HepG2 (cell line): ENCODE results near the gene ATP23. TPM values are rescaled to one million over a fixed set of nuclear protein-coding genes. Genes with fewer than 3 reads are reported as not detected.

Experiments used
- ATAC-seq: fragments of 200-7000 bp; cut with Tn5 transposase; 3 replicates; pipeline ENCODE4 v1.9.1; 2020; ENCODE audit warnings: mild to moderate bottlenecking, moderate library complexity
- BruUV-seq: library from RNA; stranded (reverse); fragments of 400-500 nt; replicated peaks from 2 replicates; lab custom pipeline; 2021; lab: Mats Ljungman, UMichigan
- CTCF ChIA-PET: fragments of 300-600 bp; formaldehyde crosslinking; extraction: SDS; loops from one replicate; lab custom pipeline; 2021; ENCODE audit warnings: low total read pairs, inconsistent platforms, low intra/inter-chr PET ratio; lab: Yijun Ruan, JAX
- POLR2A ChIA-PET: fragments of 350-600 bp; sonication (Branson Sonifier 250); formaldehyde crosslinking; loops from one replicate; lab custom pipeline; 2020; ENCODE audit warnings: antibody characterized with exemption, inconsistent platforms; lab: Yijun Ruan, JAX
- DNase-seq: peaks from one replicate; pipeline ENCODE4 v3.0.0-alpha.2; 2015; ENCODE audit warnings: low spot score
- FAIRE-seq: peaks from 3 replicates; lab custom pipeline; 2011; peaks lifted over from hg19 to GRCh38; lab: Jason Lieb, UNC
- H2AFZ ChIP-seq: one replicate; pipeline ENCODE4 v1.6.1; 2011; ENCODE audit warnings: low read length, inconsistent platforms
- H3K27ac ChIP-seq: fragments of 300-600 bp; 3 replicates; pipeline ENCODE4 v1.8.0; 2011; ENCODE audit warnings: mixed run types, mild to moderate bottlenecking, mixed read lengths, low read length, inconsistent platforms; ENCODE audit not compliant: insufficient read depth; ENCODE audit errors: extremely low read length
- H3K27me3 ChIP-seq, 2 experiments: fragments of 200-600 bp in 1 of 2; 2 replicates in 1 of 2; 3 replicates in 1 of 2; pipeline versions ENCODE4 v1.6.0 to v1.8.0; 2011; ENCODE audit warnings: low read length in 2 of 2, mild to moderate bottlenecking in 2 of 2, moderate library complexity in 2 of 2, inconsistent platforms in 1 of 2; ENCODE audit not compliant: insufficient read depth in 2 of 2, control insufficient read depth in 1 of 2
- H3K36me3 ChIP-seq, 2 experiments: fragments of 200-600 bp in 1 of 2; replicated peaks in 1 of 2; 2 replicates in 1 of 2; 3 replicates in 1 of 2; pipeline versions ENCODE4 v1.5.1 to v1.8.0; 2011; ENCODE audit warnings: low read length in 2 of 2, inconsistent platforms in 1 of 2; ENCODE audit not compliant: insufficient read depth in 2 of 2, control insufficient read depth in 1 of 2
- H3K4me1 ChIP-seq: 2 replicates; pipeline ENCODE4 v1.5.1; 2012; ENCODE audit warnings: low read length, inconsistent platforms; ENCODE audit not compliant: insufficient read depth
- H3K4me2 ChIP-seq: 2 replicates; pipeline ENCODE4 v1.6.0; 2011; ENCODE audit warnings: low read depth, low read length, inconsistent platforms
- H3K4me3 ChIP-seq, 3 experiments: fragments of 200-600 bp in 1 of 3; sonication (generic), shearing (Covaris generic) in 1 of 3; replicated peaks in 1 of 3; 2 replicates each; pipeline ENCODE4 v1.5.1; 2011 to 2016; ENCODE audit warnings: low read length in 3 of 3, inconsistent platforms in 2 of 3, low read depth in 2 of 3, mild to moderate bottlenecking in 2 of 3, control low read depth in 1 of 3, mixed read lengths in 1 of 3; ENCODE audit not compliant: insufficient read depth in 1 of 3
- H3K79me2 ChIP-seq: one replicate; pipeline ENCODE4 v1.6.1; 2011; ENCODE audit warnings: low read length, inconsistent platforms; ENCODE audit not compliant: insufficient read depth
- H3K9ac ChIP-seq: 2 replicates; pipeline ENCODE4 v1.6.0; 2011; ENCODE audit warnings: mild to moderate bottlenecking, low read depth, low read length, inconsistent platforms; ENCODE audit not compliant: insufficient read depth
- H3K9me3 ChIP-seq: 2 replicates; pipeline ENCODE4 v1.5.1; 2012; ENCODE audit warnings: mild to moderate bottlenecking, low read length
- H4K20me1 ChIP-seq: 2 replicates; pipeline ENCODE4 v1.6.0; 2011; ENCODE audit warnings: inconsistent platforms, mild to moderate bottlenecking, low read length, moderate library complexity; ENCODE audit not compliant: insufficient read depth
- ATF7 ChIP-seq, 2 experiments: fragments of 450-650 bp in 1 of 2; sonication (generic) in 1 of 2; formaldehyde crosslinking in 1 of 2; IDR thresholded peaks; 2 replicates each; pipeline versions ENCODE4 v1.4.0 to v1.6.1; 2016 to 2020; ENCODE audit warnings: antibody characterized with exemption in 1 of 2, mild to moderate bottlenecking in 1 of 2, missing genetic modification reagents in 1 of 2
- EZH2 ChIP-seq: conservative IDR thresholded peaks from 2 replicates; pipeline ENCODE4 v1.6.1; 2012; ENCODE audit warnings: mild to moderate bottlenecking, low read depth, low read length, moderate library complexity
- FOXJ3 ChIP-seq: sonication (generic); formaldehyde crosslinking; IDR thresholded peaks from 2 replicates; pipeline ENCODE4 v1.4.0; 2020; ENCODE audit warnings: missing genetic modification reagents, mild to moderate bottlenecking, borderline replicate concordance
- GATAD1 ChIP-seq: IDR thresholded peaks from 2 replicates; pipeline ENCODE4 v1.6.1; 2016; ENCODE audit warnings: missing genetic modification reagents, missing compliant biosample characterization
- MZF1 ChIP-seq: sonication (generic); formaldehyde crosslinking; IDR thresholded peaks from 2 replicates; pipeline ENCODE4 v1.8.1; 2023; ENCODE audit warnings: mild to moderate bottlenecking, missing genetic modification reagents, borderline replicate concordance
- NCOR1 ChIP-seq: fragments of 200-600 bp; sonication (generic); IDR thresholded peaks from 2 replicates; pipeline ENCODE4 v1.7.0; 2017; ENCODE audit warnings: antibody characterized with exemption, low read length, borderline replicate concordance
- PHF5A ChIP-seq: IDR thresholded peaks from one replicate; pipeline ENCODE4 v1.6.1; 2018; ENCODE audit warnings: low read depth, missing genetic modification reagents; ENCODE audit not compliant: unreplicated experiment
- RBM22 ChIP-seq: fragments of 200-400 bp; formaldehyde crosslinking; optimal IDR thresholded peaks from 2 replicates; pipeline ENCODE3; 2017; ENCODE audit warnings: mild to moderate bottlenecking, low read length, moderate library complexity
- SRY ChIP-seq: sonication (generic); formaldehyde crosslinking; IDR thresholded peaks from 2 replicates; pipeline ENCODE4 v1.8.0; 2022; ENCODE audit warnings: mild to moderate bottlenecking, missing genetic modification reagents
- STAG1 ChIP-seq: sonication (generic); formaldehyde crosslinking; IDR thresholded peaks from 2 replicates; pipeline ENCODE4 v1.4.0; 2020; ENCODE audit warnings: missing genetic modification reagents
- TARDBP ChIP-seq: sonication (generic); formaldehyde crosslinking; IDR thresholded peaks from 2 replicates; pipeline ENCODE4 v1.8.0; 2022; ENCODE audit warnings: mild to moderate bottlenecking, missing genetic modification reagents
- ZNF234 ChIP-seq: sonication (generic); formaldehyde crosslinking; conservative IDR thresholded peaks from 2 replicates; pipeline ENCODE4 v1.5.1; 2020; ENCODE audit warnings: mild to moderate bottlenecking, missing genetic modification reagents
- ZNF3 ChIP-seq: IDR thresholded peaks from 2 replicates; pipeline ENCODE4 v1.7.0; 2017; ENCODE audit warnings: inconsistent platforms
- ZNF383 ChIP-seq: sonication (generic); formaldehyde crosslinking; IDR thresholded peaks from 2 replicates; pipeline ENCODE4 v1.4.0; 2020; ENCODE audit warnings: missing genetic modification reagents, mild to moderate bottlenecking, borderline replicate concordance
- ZNF644 ChIP-seq: IDR thresholded peaks from 2 replicates; pipeline ENCODE4 v1.6.1; 2016; ENCODE audit warnings: low read depth
- ZNF746 ChIP-seq: sonication (generic); formaldehyde crosslinking; IDR thresholded peaks from 2 replicates; pipeline ENCODE4 v1.8.0; 2022; ENCODE audit warnings: mild to moderate bottlenecking, missing genetic modification reagents
- ZNF792 ChIP-seq: IDR thresholded peaks from 2 replicates; pipeline ENCODE4 v1.6.1; 2016
- WGBS: methylation state at CpG from one replicate; pipeline ENCODE4 v1.1.6; 2017; ENCODE audit warnings: low lambda C conversion rate; 5-methylcytosine and 5-hydroxymethylcytosine counted together
- in situ Hi-C: cut with HindIII; loops from 2 replicates; pipeline ENCODE4 v1.10.0; 2017; ENCODE audit warnings: low pct_unique_long_range_greater_than_20kb; ENCODE audit not compliant: extremely low pct_ligation_motif_present
- intact Hi-C: fragments of 100-400 bp; cut with micrococcal nuclease; formaldehyde crosslinking; loops from one replicate; pipeline ENCODE4 v1.10.0; 2022; ENCODE audit not compliant: unreplicated experiment
- polyA plus RNA-seq, 8 experiments: library from polyadenylated mRNA; depleted of rRNA in 3 of 8; stranded (reverse) in 7 of 8; unstranded in 1 of 8; fragments of >200 nt; fragmentation: Illumina TruSeq in 4 of 8; extraction: Trizol in 4 of 8; gene quantifications; 2 replicates each; pipeline versions ENCODE4 v1.2.1 to v1.2.3, GENCODE V29; 2011 to 2016; ENCODE audit warnings: low read depth in 4 of 8, missing spikeins in 1 of 8, mixed read lengths in 1 of 8; ENCODE audit not compliant: insufficient read depth in 1 of 8
- total RNA-seq, 5 experiments: library from RNA; depleted of rRNA; stranded (reverse); fragments of >200 nt; fragmentation: Illumina TruSeq; extraction: Trizol; gene quantifications; 2 replicates each; pipeline ENCODE4 v1.2.3, GENCODE V29; 2016; ENCODE audit warnings: low read depth in 1 of 5
- TF ChIP-seq, protein P1 (sequence below): sonication (generic); formaldehyde crosslinking; IDR thresholded peaks from 2 replicates; pipeline ENCODE4 v1.4.0; 2020; ENCODE audit warnings: missing genetic modification reagents; ENCODE audit errors: not compliant biosample characterization
- TF ChIP-seq, protein P2 (sequence below): sonication (generic); formaldehyde crosslinking; IDR thresholded peaks from 2 replicates; pipeline ENCODE4 v1.4.0; 2020; ENCODE audit warnings: missing genetic modification reagents
- TF ChIP-seq, protein P3 (sequence below): sonication (generic); formaldehyde crosslinking; IDR thresholded peaks from 2 replicates; pipeline ENCODE4 v1.5.1; 2020; ENCODE audit warnings: mild to moderate bottlenecking, missing genetic modification reagents, borderline replicate concordance
- TF ChIP-seq, protein P4 (sequence below): IDR thresholded peaks from 2 replicates; pipeline ENCODE4 v1.6.1; 2016; ENCODE audit warnings: mild to moderate bottlenecking, missing biosample characterization, missing genetic modification reagents

Gene ATP23
- total and polyA plus RNA-seq, 2 of the 13 experiments (the other 11 are each of a cell fraction or from before 2014, with no cell fraction given): 12.1 to 14.7 TPM

DNA sequence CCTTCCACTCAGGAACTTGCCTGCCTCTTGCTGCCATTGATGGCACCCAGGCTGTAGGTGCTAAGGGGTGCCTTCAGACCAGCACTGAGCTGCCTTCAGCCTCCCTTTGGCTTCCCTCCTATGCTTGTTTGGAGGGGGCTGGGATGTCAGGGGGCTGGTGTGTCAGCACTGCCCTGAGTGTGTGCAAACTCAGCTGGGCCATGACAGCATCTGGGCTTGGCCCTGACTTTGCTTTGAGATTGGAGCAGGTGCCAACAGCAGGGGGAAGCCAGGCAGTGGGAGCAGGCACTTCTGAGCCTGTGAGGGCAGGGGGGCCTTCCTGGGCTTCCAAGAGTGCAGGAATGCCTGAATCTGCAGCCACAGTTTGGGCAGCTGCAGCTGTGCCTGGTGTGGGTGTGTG, 56.9 kb downstream of the ATP23 start (continued):
- TF ChIP-seq, protein P1, sequence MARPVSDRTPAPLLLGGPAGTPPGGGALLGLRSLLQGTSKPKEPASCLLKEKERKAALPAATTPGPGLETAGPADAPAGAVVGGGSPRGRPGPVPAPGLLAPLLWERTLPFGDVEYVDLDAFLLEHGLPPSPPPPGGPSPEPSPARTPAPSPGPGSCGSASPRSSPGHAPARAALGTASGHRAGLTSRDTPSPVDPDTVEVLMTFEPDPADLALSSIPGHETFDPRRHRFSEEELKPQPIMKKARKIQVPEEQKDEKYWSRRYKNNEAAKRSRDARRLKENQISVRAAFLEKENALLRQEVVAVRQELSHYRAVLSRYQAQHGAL (CRISPR knock-in tag): no peak
- TF ChIP-seq ZNF234 (CRISPR knock-in tag) (no peak), EZH2 (no peak), FOXJ3 (no peak), ZNF746 (CRISPR knock-in tag) (no peak), RBM22 (no peak)

DNA sequence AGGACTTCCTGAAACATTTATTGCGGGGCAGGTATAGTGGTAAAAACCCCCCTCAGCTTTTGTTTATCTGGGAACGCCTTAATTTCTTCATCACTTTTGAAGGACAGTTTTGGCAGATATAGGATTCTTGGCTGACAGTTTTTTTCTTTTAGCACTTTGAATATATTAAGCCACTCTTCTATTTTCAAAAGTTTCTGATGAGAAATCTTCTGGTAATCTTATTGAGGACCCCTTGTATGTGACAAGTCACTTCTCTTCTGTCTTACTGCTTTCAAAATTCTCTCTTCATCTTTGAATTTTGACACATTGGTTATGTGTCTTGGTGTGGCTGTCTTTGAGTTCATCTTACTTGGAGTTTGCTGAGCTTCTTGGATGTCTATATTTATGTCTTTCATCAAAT, 59.1 kb downstream of the ATP23 start:
- Histone ChIP-seq H3K27ac (no peak overlapping the region), H4K20me1 (no peaks in the 10 kb centered on the region)
- no peak for DNase-seq
- TF ChIP-seq TARDBP (CRISPR knock-in tag): no peak
- TF ChIP-seq NCOR1: no peak
- TF ChIP-seq ZNF644 (CRISPR knock-in tag): no peak
- TF ChIP-seq, protein P2, sequence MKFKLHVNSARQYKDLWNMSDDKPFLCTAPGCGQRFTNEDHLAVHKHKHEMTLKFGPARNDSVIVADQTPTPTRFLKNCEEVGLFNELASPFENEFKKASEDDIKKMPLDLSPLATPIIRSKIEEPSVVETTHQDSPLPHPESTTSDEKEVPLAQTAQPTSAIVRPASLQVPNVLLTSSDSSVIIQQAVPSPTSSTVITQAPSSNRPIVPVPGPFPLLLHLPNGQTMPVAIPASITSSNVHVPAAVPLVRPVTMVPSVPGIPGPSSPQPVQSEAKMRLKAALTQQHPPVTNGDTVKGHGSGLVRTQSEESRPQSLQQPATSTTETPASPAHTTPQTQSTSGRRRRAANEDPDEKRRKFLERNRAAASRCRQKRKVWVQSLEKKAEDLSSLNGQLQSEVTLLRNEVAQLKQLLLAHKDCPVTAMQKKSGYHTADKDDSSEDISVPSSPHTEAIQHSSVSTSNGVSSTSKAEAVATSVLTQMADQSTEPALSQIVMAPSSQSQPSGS: no peak
- TF ChIP-seq, protein P3, sequence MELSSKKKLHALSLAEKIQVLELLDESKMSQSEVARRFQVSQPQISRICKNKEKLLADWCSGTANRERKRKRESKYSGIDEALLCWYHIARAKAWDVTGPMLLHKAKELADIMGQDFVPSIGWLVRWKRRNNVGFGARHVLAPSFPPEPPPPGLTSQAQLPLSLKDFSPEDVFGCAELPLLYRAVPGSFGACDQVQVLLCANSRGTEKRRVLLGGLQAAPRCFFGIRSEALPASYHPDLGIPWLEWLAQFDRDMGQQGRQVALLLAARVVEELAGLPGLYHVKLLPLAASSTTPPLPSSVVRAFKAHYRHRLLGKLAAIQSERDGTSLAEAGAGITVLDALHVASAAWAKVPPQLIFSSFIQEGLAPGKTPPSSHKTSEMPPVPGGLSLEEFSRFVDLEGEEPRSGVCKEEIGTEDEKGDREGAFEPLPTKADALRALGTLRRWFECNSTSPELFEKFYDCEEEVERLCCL: no peak
- TF ChIP-seq PHF5A (CRISPR knock-in tag): no peak
- TF ChIP-seq GATAD1 (CRISPR knock-in tag): no peak
- TF ChIP-seq SRY (CRISPR knock-in tag): no peak
- no peak for TF ChIP-seq STAG1 (CRISPR knock-in tag)
- TF ChIP-seq, protein P4, sequence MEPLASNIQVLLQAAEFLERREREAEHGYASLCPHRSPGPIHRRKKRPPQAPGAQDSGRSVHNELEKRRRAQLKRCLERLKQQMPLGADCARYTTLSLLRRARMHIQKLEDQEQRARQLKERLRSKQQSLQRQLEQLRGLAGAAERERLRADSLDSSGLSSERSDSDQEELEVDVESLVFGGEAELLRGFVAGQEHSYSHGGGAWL (CRISPR knock-in tag): no peak
- no peak for TF ChIP-seq ZNF792 (CRISPR knock-in tag)
- TF ChIP-seq ATF7 (IDR thresholded peaks at IDR 0.05): no peak
- no peak for TF ChIP-seq ATF7 (CRISPR knock-in tag; IDR thresholded peaks at IDR 0.05)
- TF ChIP-seq MZF1 (CRISPR knock-in tag): no peak
- no peak for TF ChIP-seq ZNF383 (CRISPR knock-in tag)
- no peak for TF ChIP-seq ZNF3 (CRISPR knock-in tag)
- TF ChIP-seq, all 625 proteins: peak for 0
- no peaks in the 10 kb centered on the region for H3K27me3 ChIP-seq
- no TSS peak for BruUV-seq
- no peak overlapping the region for H2AFZ ChIP-seq
- in situ Hi-C loops: no loop called here
- ATAC-seq (no peak), FAIRE-seq (no peak)
- no peak overlapping the region for H3K4me3 ChIP-seq
- intact Hi-C loops: no loop called here
- no peak overlapping the region for H3K4me2 ChIP-seq
- no peaks in the 10 kb centered on the region for H3K36me3 ChIP-seq
- ChIA-PET CTCF (no interaction called here), POLR2A (no interaction called here)
- no peak overlapping the region for H3K9ac ChIP-seq
- peaks cover 35% of the 10 kb centered on the region for H3K9me3 ChIP-seq
- no peaks in the 10 kb centered on the region for H3K4me1 ChIP-seq
- 0% methylated on average over 2 of the region's 2 CpGs for WGBS
- H3K79me2 ChIP-seq: no peaks in the 10 kb centered on the region
